Stimulated activated CD8-positive, alpha-beta memory T cell treated with anti-CD3 and anti-CD28 coated beads, Interleukin-12 subunit alpha, Interleukin-12 subunit beta, amount 100 ng/mL, for 24 hours (primary cell): ENCODE results near the gene DEPDC1.

Experiments
- DNase-seq: peaks from one replicate; pipeline ENCODE4 v3.0.0-alpha.2; 2020; ENCODE audit errors: extremely low read depth

The DEPDC1 gene

GRCh38 chr1:68473060-68473459 lies 23.8 kb downstream of the DEPDC1 start:
- no peak for DNase-seq

GRCh38 chr1:68470388-68470970 lies 26.4 kb downstream of the DEPDC1 start:
- no peak for DNase-seq

DNA sequence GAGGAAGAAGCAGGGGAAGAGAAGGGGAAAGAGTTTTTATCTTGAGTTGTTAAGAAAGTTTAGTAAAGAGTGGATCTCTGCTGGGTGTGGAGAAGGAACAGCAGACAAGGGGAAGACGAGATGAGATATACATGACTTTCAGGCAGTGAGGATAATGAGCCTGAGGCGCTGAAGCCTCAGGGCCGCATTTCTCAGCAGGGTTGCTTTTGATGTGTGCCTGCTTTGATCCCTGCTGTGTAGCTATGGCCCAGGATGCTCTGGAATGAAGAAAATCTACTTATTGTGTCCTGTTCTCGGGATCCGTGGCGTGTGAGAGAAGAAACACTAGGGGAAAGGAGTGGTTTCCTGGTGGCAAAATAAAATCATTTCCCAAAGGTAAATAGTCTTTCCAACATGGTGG lies 32.0 kb downstream of the DEPDC1 start:
- DNase-seq: no peak

DNA sequence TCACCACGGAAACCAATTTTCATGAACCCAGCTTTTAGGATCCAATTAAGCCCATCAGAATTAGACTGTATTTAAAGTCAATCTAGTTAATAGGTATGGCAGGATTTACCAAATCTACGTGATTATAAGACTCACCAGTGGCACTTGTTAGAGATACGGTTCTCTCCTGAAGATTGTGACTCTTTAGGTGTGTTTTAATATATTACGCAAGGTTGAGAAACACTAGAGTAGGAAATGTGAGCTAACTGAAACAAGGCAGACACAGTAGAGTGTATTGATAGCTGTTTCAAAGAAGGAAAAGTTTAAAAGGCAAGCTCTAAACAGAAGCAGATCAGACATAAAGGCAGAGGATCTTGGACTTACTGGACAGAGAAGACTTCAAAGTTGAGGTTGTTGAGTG lies 35.9 kb downstream of the DEPDC1 start:
- DNase-seq: no peak

GRCh38 chr1:68459796-68460195 lies 37.1 kb downstream of the DEPDC1 start:
- no peak for DNase-seq

- no peak for DNase-seq
These were observed 37.8 kb downstream of the DEPDC1 start for GRCh38 chr1:68459091-68459490.

DNA sequence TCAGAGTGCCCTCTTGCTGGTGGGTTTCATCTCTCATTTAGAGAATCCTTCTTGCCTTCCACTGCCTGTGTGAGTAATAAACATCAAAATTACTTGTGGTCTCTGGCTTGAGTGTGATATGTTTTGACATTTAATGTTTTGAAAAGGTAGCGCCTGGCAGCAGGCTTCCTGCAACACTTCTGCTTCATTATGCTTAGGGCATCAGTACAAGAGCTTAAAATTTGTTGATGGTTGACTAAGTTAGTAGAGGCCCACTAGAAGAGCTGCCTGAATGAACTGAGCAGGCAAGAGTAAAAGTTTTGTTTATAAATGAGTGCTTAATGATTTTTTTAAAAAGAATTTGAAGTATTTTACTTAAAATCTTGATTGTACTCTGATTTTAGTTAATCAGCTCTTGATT lies 40.7 kb downstream of the DEPDC1 start:
- no peak for DNase-seq

GRCh38 chr1:68454534-68454933 lies 42.3 kb downstream of the DEPDC1 start:
- DNase-seq: no peak

GRCh38 chr1:68453060-68453670 lies 43.7 kb downstream of the DEPDC1 start:
- no peak for DNase-seq

DNA sequence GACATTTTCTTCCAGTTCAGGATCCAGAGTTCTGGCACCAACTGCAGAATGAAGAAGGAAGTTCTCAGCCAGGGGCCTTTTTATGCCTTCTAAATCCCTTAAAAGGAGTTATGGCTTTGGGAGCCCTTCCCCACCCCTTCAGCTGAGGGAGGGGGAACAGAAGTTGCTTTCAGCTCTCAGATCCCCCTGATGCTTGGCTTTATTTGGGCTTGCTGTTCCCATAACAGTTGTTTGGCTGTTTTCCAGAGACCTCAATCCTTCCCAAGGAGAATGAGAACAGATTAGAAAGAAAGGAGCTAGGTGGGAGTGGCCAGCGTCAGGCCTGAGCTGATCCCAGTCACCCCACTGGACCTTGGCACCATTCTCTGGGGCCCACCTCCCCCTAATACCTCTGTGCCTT lies 47.0 kb downstream of the DEPDC1 start, which contains the start of gene RPE65:
Gene RPE65, minus strand, starts transcription at position 54 of the 400 bp plus-strand sequence. Its CDS starts 49 bp downstream, at position 5.
- no peak for DNase-seq

- DNase-seq: no peak
These were observed 48.5 kb downstream of the DEPDC1 start for GRCh38 chr1:68448365-68448764.

DNA sequence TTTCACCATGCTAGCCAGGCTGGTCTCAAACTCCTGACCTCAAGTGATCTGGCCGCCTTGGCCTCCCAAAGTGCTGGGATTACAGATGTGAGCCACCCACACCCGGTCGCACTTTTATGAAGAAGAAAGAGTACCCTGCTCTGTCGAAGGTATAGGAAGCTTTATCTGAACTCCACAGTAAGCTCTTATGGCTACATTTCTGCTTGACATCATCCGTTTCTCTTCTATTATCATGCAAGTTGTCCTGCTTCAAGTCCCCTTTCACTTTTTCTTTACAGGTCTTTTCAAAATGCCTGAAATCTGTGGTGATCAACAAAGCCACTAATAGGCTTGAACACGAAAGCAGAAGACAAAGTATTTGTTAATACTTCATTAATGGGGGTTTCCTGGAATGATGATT lies 51.2 kb downstream of the DEPDC1 start:
- no peak for DNase-seq

DNA sequence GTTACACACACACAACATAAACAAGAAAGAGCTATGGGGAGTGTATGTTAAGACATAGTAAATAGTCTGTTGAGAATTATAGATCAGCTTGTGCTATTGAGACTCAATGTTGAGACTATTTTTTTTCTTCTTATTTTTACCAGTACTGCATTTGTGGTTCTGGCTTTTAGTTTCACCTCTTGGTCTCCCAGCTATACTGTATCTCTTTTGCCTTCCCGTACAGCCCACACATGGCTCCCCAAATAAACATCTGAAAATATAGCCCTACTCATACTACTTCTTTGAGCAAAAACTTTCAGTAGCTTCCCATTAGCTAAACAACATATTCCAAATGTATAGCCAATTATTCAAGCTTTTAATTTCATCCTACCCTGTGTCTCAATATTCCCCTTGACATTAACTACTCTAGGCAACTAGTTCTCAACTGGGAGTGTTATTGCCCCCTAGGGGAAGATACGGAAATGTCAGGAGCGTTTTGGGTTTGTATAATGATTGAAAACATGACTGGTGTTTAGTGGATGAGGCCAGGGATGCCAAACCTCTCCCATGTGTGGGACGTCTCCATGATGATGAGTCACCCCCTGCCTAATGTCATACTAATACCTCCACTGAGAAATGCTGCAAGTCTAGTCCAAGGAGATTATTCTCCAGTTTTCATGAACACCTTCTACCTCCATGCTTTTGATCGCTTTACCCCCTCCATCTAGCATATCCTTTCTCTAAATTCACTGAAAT lies 53.9 kb downstream of the DEPDC1 start:
- no peak for DNase-seq

GRCh38 chr1:68442006-68442405 lies 54.9 kb downstream of the DEPDC1 start:
- no peak for DNase-seq

DNA sequence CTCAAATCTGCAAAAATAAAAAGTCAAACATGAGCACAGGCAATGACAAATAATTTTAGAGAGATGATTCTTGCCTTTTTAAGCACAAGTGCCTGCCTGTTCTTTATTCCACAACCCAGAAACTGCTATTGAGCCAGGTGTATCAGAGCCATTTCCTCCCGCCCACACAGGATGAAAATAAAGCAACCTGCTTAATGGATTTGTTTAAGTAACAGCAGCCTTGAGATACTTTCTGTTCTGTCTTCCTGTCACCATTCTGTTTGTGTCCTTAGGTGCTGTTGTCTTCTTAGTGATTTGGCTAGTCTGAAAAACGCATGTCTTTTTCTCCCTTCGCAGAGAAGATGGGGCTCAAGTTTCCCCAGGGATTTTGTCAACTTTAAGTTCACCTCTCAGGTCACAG lies 58.6 kb downstream of the DEPDC1 start:
- DNase-seq: no peak

DNA sequence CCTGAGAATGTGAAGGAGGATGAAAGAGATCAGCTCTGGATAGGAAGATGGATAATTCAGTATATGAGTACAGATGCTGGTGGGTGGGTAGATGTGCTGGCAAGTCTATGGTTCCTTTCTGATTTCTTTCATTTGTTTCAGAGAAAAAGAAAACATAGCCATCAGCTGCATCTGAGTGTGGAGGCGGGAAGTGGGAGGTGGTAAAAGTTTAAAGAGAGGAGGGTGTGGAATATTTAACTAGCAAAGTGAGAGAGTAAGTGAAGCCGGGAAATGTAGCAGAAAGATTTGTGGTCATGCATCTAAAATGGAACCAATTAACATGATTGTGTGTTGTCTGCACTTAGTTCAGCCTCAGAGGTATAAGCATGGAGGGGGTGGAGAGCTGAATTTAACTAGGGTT lies 63.5 kb downstream of the DEPDC1 start:
- no peak for DNase-seq

GRCh38 chr1:68431076-68431475 lies 65.8 kb downstream of the DEPDC1 start:
- DNase-seq: no peak

DNA sequence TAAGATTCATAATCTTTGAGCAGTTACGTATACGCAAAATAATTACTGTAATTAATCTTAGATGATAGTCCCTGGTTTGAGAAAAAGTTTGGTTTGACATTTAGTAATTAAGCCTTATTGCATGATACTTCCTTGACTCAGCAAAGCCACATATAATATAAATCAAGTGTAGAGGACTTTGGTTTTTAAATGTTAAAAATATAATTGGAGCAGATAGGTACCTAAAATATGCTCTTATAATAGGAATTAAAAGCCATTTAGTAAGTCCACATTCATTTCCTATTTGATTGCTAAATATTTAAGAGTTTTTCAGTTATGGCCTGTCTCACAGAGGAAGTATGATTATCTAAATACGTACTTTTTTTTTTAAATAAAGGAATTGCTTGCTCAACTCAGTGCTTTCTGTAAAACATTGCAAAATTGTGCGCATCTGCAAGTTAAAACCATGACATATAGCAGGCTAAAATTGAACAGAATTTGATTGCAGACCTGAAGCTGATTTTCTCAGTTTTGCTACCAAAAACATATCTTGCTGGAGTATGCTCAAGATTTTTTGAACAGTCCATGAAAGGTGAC lies 67.6 kb downstream of the DEPDC1 start:
- no peak for DNase-seq

GRCh38 chr1:68426594-68426993 lies 70.3 kb downstream of the DEPDC1 start:
- DNase-seq: no peak
